Activated naive CD4-positive, alpha-beta T cell treated with anti-CD3 and anti-CD28 coated beads, Interleukin-2, amount 50 U/mL, for 72 hours (primary cell): ENCODE data around the gene NME1. TPM values are rescaled to one million over a fixed set of nuclear protein-coding genes. Genes with fewer than 3 reads are reported as not detected.

ENCODE experiments used
- ATAC-seq, 2 donors: fragments of 150-1000 bp; cut with Tn5 transposase; 2 replicates each; pipeline ENCODE4 v1.10.0; 2021; ENCODE audit warnings: mild to moderate bottlenecking in 2 of 2, moderate library complexity in 2 of 2
- DNase-seq, 2 donors: peaks; one replicate each; pipeline ENCODE4 v3.0.0; 2021 to 2022; ENCODE audit warnings: low spot score in 2 of 2
- H3K27ac Mint-ChIP-seq, 2 donors: one replicate each; pipeline ENCODE4 v1.8.0; 2022; ENCODE audit warnings: mild to moderate bottlenecking in 2 of 2, mixed read lengths in 2 of 2
- H3K36me3 Mint-ChIP-seq, 2 donors: one replicate each; pipeline ENCODE4 v1.8.0; 2022; ENCODE audit warnings: mixed read lengths in 2 of 2
- H3K9me3 Mint-ChIP-seq, 2 donors: one replicate each; pipeline ENCODE4 v1.8.0; 2022; ENCODE audit warnings: mixed read lengths in 2 of 2
- total RNA-seq, 2 donors: library from RNA; stranded (reverse); gene quantifications; one replicate each; pipeline ENCODE4 v1.2.3, GENCODE V29; 2022

NME1 gene
- total RNA-seq, 2 donors from 2014 or later: 100 to 282 TPM

GRCh38 chr17:51132964-51133319 lies 20.4 kb upstream of the NME1 start:
- Mint-ChIP-seq H3K9me3 (no peaks in the 10 kb centered on the region), H3K36me3 (no peaks in the 10 kb centered on the region), H3K27ac (no peak overlapping the region)
- peak; percentile 41 to 62 for ATAC-seq
- DNase-seq: no peak

GRCh38 chr17:51133365-51133764 lies 20.0 kb upstream of the NME1 start:
- H3K36me3 Mint-ChIP-seq: no peaks in the 10 kb centered on the region
- ATAC-seq (peak in 1 of 2 donors; percentile 16), DNase-seq (no peak)
- no peak overlapping the region for H3K27ac Mint-ChIP-seq
- no peaks in the 10 kb centered on the region for H3K9me3 Mint-ChIP-seq

- Mint-ChIP-seq H3K27ac (no peak overlapping the region), H3K36me3 (no peaks in the 10 kb centered on the region), H3K9me3 (no peaks in the 10 kb centered on the region)
- ATAC-seq (no peak), DNase-seq (no peak)
Observed at GRCh38 chr17:51135956-51136355, 17.4 kb upstream of the NME1 start.

- H3K27ac Mint-ChIP-seq: no peak overlapping the region
- ATAC-seq: no peak
- H3K36me3 Mint-ChIP-seq: no peaks in the 10 kb centered on the region
- no peak for DNase-seq
- no peaks in the 10 kb centered on the region for H3K9me3 Mint-ChIP-seq
Observed at GRCh38 chr17:51142597-51142996, 10.8 kb upstream of the NME1 start.

- Mint-ChIP-seq H3K27ac (no peak overlapping the region), H3K9me3 (no peaks in the 10 kb centered on the region), H3K36me3 (no peaks in the 10 kb centered on the region)
- DNase-seq (no peak), ATAC-seq (no peak)
Observed at GRCh38 chr17:51144266-51145022, 8.9 kb upstream of the NME1 start.

- no peak for DNase-seq
- Mint-ChIP-seq H3K36me3 (no peaks in the 10 kb centered on the region), H3K9me3 (no peaks in the 10 kb centered on the region), H3K27ac (peak overlapping the region; percentile 39 to 85)
- ATAC-seq: peak; percentile 29 to 70
Observed at GRCh38 chr17:51147650-51148049, 5.7 kb upstream of the NME1 start.

GRCh38 chr17:51149163-51149562 lies 4.2 kb upstream of the NME1 start:
- Mint-ChIP-seq H3K36me3 (no peaks in the 10 kb centered on the region), H3K27ac (no peak overlapping the region), H3K9me3 (no peaks in the 10 kb centered on the region)
- ATAC-seq (no peak), DNase-seq (no peak)

GRCh38 chr17:51150932-51151331 lies 2.4 kb upstream of the NME1 start:
- no peak overlapping the region for H3K27ac Mint-ChIP-seq
- no peaks in the 10 kb centered on the region for H3K9me3 Mint-ChIP-seq
- H3K36me3 Mint-ChIP-seq: peaks cover 6 to 8% of the 10 kb centered on the region in 2 donors
- DNase-seq (no peak), ATAC-seq (no peak)

- Mint-ChIP-seq H3K27ac (no peak overlapping the region), H3K9me3 (no peaks in the 10 kb centered on the region), H3K36me3 (peaks cover 14 to 21% of the 10 kb centered on the region in 2 donors)
- ATAC-seq: no peak
- no peak for DNase-seq
Observed at GRCh38 chr17:51152766-51153209, 571 bp upstream of the NME1 start.

- DNase-seq (no peak), ATAC-seq (no peak)
- no peak overlapping the region for H3K27ac Mint-ChIP-seq
- peaks cover 14 to 21% of the 10 kb centered on the region in 2 donors for H3K36me3 Mint-ChIP-seq
- no peaks in the 10 kb centered on the region for H3K9me3 Mint-ChIP-seq
Observed at GRCh38 chr17:51154176-51154575, 817 bp downstream of the NME1 start.

GRCh38 chr17:51155416-51155815 lies 2.1 kb downstream of the NME1 start:
- Mint-ChIP-seq H3K9me3 (no peaks in the 10 kb centered on the region), H3K36me3 (peaks cover 14 to 21% of the 10 kb centered on the region in 2 donors), H3K27ac (peak overlapping the region in 1 of 2 donors; percentile 19)
- no peak for DNase-seq
- ATAC-seq: no peak

GRCh38 chr17:51159604-51160003 lies 6.2 kb downstream of the NME1 start:
- Mint-ChIP-seq H3K36me3 (peaks cover 14 to 28% of the 10 kb centered on the region in 2 donors), H3K9me3 (no peaks in the 10 kb centered on the region), H3K27ac (no peak overlapping the region)
- DNase-seq (no peak), ATAC-seq (no peak)

GRCh38 chr17:51161541-51161940 lies 8.2 kb downstream of the NME1 start:
- H3K9me3 Mint-ChIP-seq: no peaks in the 10 kb centered on the region
- ATAC-seq: no peak
- no peak for DNase-seq
- peak overlapping the region in 1 of 2 donors; percentile 2 for H3K27ac Mint-ChIP-seq
- H3K36me3 Mint-ChIP-seq: peaks cover 7 to 25% of the 10 kb centered on the region in 2 donors

- ATAC-seq: no peak
Observed at GRCh38 chr17:51164911-51165679, 11.7 kb downstream of the NME1 start.

GRCh38 chr17:51165680-51166197 lies 12.4 kb downstream of the NME1 start:
- H3K9me3 Mint-ChIP-seq: no peaks in the 10 kb centered on the region
- peak overlapping the region; percentile 92 to 98 for H3K27ac Mint-ChIP-seq
- no peak for DNase-seq
- H3K36me3 Mint-ChIP-seq: peaks cover 13 to 38% of the 10 kb centered on the region in 2 donors
- peak; percentile 2 to 29 for ATAC-seq

More at GRCh38 chr17:51164911-51165679, 11.7 kb downstream of the NME1 start:
- peak overlapping the region; percentile 92 to 98 for H3K27ac Mint-ChIP-seq
- DNase-seq: no peak
- H3K9me3 Mint-ChIP-seq: no peaks in the 10 kb centered on the region
- peaks cover 13 to 38% of the 10 kb centered on the region in 2 donors for H3K36me3 Mint-ChIP-seq

GRCh38 chr17:51166198-51166986 lies 13.0 kb downstream of the NME1 start, which contains the start of gene NME2:
Gene NME2, plus strand, starts transcription at chr17:51166411. Its CDS starts 420 bp downstream, at chr17:51166831.
- peaks cover 20 to 39% of the 10 kb centered on the region in 2 donors for H3K36me3 Mint-ChIP-seq
- peak; percentile 84 to 88 for ATAC-seq

More at GRCh38 chr17:51166198-51166986, 13.0 kb downstream of the NME1 start, which contains the start of gene NME2:
- H3K27ac Mint-ChIP-seq: peak within 1 kb of the TSS; percentile 92 to 98
- no peaks in the 10 kb centered on the region for H3K9me3 Mint-ChIP-seq
- peak; percentile 78 to 81 for DNase-seq
